Measurements from ENCODE around the gene CHST11.
"Not testable (repeated sequence)": the region's sequence is repeated elsewhere in the genome, so short reads cannot be mapped to it uniquely, and the experiment has no call there.

Gene CHST11

GRCh38 chr12:104608998-104609397 is 152.2 kb downstream of the CHST11 start:
- DNase-seq = no peak

GRCh38 chr12:104609445-104609844 is 152.7 kb downstream of the CHST11 start:
- DNase-seq = no peak

GRCh38 chr12:104610513-104611235 is 153.9 kb downstream of the CHST11 start:
- DNase-seq = no peak

- DNase-seq = no peak
Measured at GRCh38 chr12:104611671-104612070, 154.9 kb downstream of the CHST11 start.

- not testable (repeated sequence) for DNase-seq
Measured at GRCh38 chr12:104613372-104613771, 156.6 kb downstream of the CHST11 start.

GRCh38 chr12:104615048-104615561 is 158.4 kb downstream of the CHST11 start:
- no peak for DNase-seq

GRCh38 chr12:104618691-104619090 is 161.9 kb downstream of the CHST11 start:
- DNase-seq = no peak

GRCh38 chr12:104619305-104619704 is 162.6 kb downstream of the CHST11 start:
- DNase-seq = no peak

GRCh38 chr12:104620837-104621531 is 164.2 kb downstream of the CHST11 start:
- DNase-seq = no peak

GRCh38 chr12:104622928-104623327 is 166.2 kb downstream of the CHST11 start:
- DNase-seq = no peak

GRCh38 chr12:104623883-104624282 is 167.1 kb downstream of the CHST11 start:
- no peak for DNase-seq

- no peak for DNase-seq
Measured at GRCh38 chr12:104624529-104624928, 167.8 kb downstream of the CHST11 start.

GRCh38 chr12:104626069-104626837 is 169.5 kb downstream of the CHST11 start:
- peak in 1 of 2 experiments; percentile 25 for DNase-seq

- no peak for DNase-seq
Measured at GRCh38 chr12:104627231-104627989, 170.7 kb downstream of the CHST11 start.

GRCh38 chr12:104627990-104628830 is 171.5 kb downstream of the CHST11 start:
- no peak for DNase-seq

- no peak for DNase-seq
Measured at GRCh38 chr12:104628831-104629135, 172.0 kb downstream of the CHST11 start.

- peak; percentile 95 to 97 for DNase-seq
Measured at GRCh38 chr12:104630230-104630670, 173.5 kb downstream of the CHST11 start.

GRCh38 chr12:104631867-104632266 is 175.1 kb downstream of the CHST11 start:
- no peak for DNase-seq

GRCh38 chr12:104632724-104633201 is 176.0 kb downstream of the CHST11 start:
- DNase-seq = peak; percentile 41 to 73

GRCh38 chr12:104634044-104634443 is 177.3 kb downstream of the CHST11 start:
- no peak for DNase-seq

- no peak for DNase-seq
Measured at GRCh38 chr12:104634852-104635251, 178.1 kb downstream of the CHST11 start.

Data from SHP77 (cell line).